GM12878 (cell line): ENCODE results near the gene MYOM1. TPM values are rescaled to one million over a fixed set of nuclear protein-coding genes. Genes with fewer than 3 reads are reported as not detected.

Experiments used
- ATAC-seq: fragments of 200-7000 bp; cut with Tn5 transposase; 3 replicates; pipeline ENCODE4 v1.9.1; 2020; ENCODE audit warnings: mild to moderate bottlenecking, moderate library complexity
- BruUV-seq: library from RNA; stranded (reverse); fragments of 400-500 nt; replicated peaks from 2 replicates; lab custom pipeline; 2021; lab: Mats Ljungman, UMichigan
- CTCF ChIA-PET: fragments of 300-600 bp; sonication (Branson Sonifier 250); formaldehyde crosslinking; extraction: SDS; loops from one replicate; lab custom pipeline; 2021; ENCODE audit warnings: inconsistent platforms; lab: Yijun Ruan, JAX
- POLR2A ChIA-PET: fragments of 350-600 bp; formaldehyde crosslinking; extraction: SDS; loops from one replicate; lab custom pipeline; 2021; ENCODE audit warnings: inconsistent platforms; lab: Charles Lee
- RAD21 ChIA-PET: fragments of 300-600 bp; sonication (Branson Sonifier 250); formaldehyde crosslinking; loops from one replicate; lab custom pipeline; 2023; ENCODE audit warnings: antibody characterized with exemption; ENCODE audit not compliant: unreplicated experiment; lab: Charles Lee
- SMC1A ChIA-PET: fragments of 300-600 bp; sonication (Branson Sonifier 250); formaldehyde crosslinking; loops from one replicate; lab custom pipeline; 2023; ENCODE audit not compliant: unreplicated experiment, uncharacterized antibody; lab: Charles Lee
- DNase-seq: peaks from one replicate; pipeline ENCODE4 v3.0.0-alpha.2; 2011; ENCODE audit warnings: low read depth, low spot score
- FAIRE-seq: peaks from 3 replicates; lab custom pipeline; 2011; peaks lifted over from hg19 to GRCh38; lab: Jason Lieb, UNC
- H2AFZ ChIP-seq: 2 replicates; pipeline ENCODE4 v1.6.0; 2011; ENCODE audit warnings: low read depth, low read length, control low read depth; ENCODE audit not compliant: control insufficient read depth
- H3K27ac ChIP-seq: 2 replicates; pipeline ENCODE4 v1.5.1; 2011; ENCODE audit warnings: control low read depth; ENCODE audit not compliant: control insufficient read depth, insufficient read depth
- H3K27me3 ChIP-seq, 2 experiments: replicated peaks in 1 of 2; 2 replicates each; pipeline versions ENCODE4 v1.6.0 to v1.6.1; 2011; ENCODE audit warnings: low read length in 1 of 2; ENCODE audit not compliant: control insufficient read depth in 2 of 2, insufficient read depth in 2 of 2
- H3K36me3 ChIP-seq, 2 experiments: 2 replicates each; pipeline ENCODE4 v1.5.1; 2011; ENCODE audit warnings: low read length in 1 of 2; ENCODE audit not compliant: control insufficient read depth in 2 of 2, insufficient read depth in 2 of 2
- H3K4me1 ChIP-seq: 2 replicates; pipeline ENCODE4 v1.6.1; 2011; ENCODE audit warnings: mild to moderate bottlenecking, low read length, moderate library complexity, mixed read lengths; ENCODE audit not compliant: control insufficient read depth, insufficient read depth
- H3K4me2 ChIP-seq: 2 replicates; pipeline ENCODE4 v1.6.0; 2011; ENCODE audit warnings: control low read depth; ENCODE audit not compliant: control insufficient read depth, insufficient read depth
- H3K4me3 ChIP-seq: fragments of 200-600 bp; sonication (generic); 2 replicates; pipeline ENCODE4 v1.5.1; 2016
- H3K79me2 ChIP-seq: 2 replicates; pipeline ENCODE4 v1.6.0; 2011; ENCODE audit warnings: low read length; ENCODE audit not compliant: control insufficient read depth, insufficient read depth
- H3K9ac ChIP-seq: 2 replicates; pipeline ENCODE4 v1.8.0; 2011; ENCODE audit warnings: low read length, control low read depth, mixed read lengths; ENCODE audit not compliant: control insufficient read depth, insufficient read depth
- H3K9me3 ChIP-seq: replicated peaks from 3 replicates; pipeline ENCODE4 v1.5.1; 2011; ENCODE audit warnings: mild to moderate bottlenecking, low read length; ENCODE audit not compliant: control insufficient read depth, insufficient read depth
- H4K20me1 ChIP-seq: 2 replicates; pipeline ENCODE4 v1.6.0; 2011; ENCODE audit not compliant: control insufficient read depth, insufficient read depth
- EP300 ChIP-seq, 2 experiments: fragments of 150-350 bp in 1 of 2; IDR thresholded peaks; 2 replicates each; pipeline ENCODE4 v1.6.1; 2011 to 2012; ENCODE audit warnings: low read depth in 2 of 2, low read length in 2 of 2, borderline replicate concordance in 1 of 2, improper control_type of control experiment in 1 of 2, inconsistent platforms in 1 of 2; ENCODE audit not compliant: control insufficient read depth in 1 of 2
- NFYA ChIP-seq: IDR thresholded peaks from 2 replicates; pipeline ENCODE4 v1.6.1; 2011; ENCODE audit warnings: low read depth, mild to moderate bottlenecking, low read length, improper control_type of control experiment, borderline replicate concordance
- SREBF2 ChIP-seq: IDR thresholded peaks from 2 replicates; pipeline ENCODE4 v1.6.1; 2012; ENCODE audit warnings: mild to moderate bottlenecking, low read length
- ZSCAN29 ChIP-seq: fragments of 450-650 bp; IDR thresholded peaks from 2 replicates; pipeline ENCODE4 v1.6.1; 2017; ENCODE audit warnings: mild to moderate bottlenecking, moderate library complexity
- in situ Hi-C: fragments of 300-500 bp; cut with MboI; formaldehyde crosslinking; loops from 9 replicates; pipeline ENCODE4 v1.14.3; 2018; ENCODE audit warnings: mixed read lengths
- intact Hi-C: fragments of 100-400 bp; cut with micrococcal nuclease; formaldehyde crosslinking; loops from one replicate; pipeline ENCODE4 v1.14.2; 2022; ENCODE audit not compliant: unreplicated experiment
- polyA plus RNA-seq, 11 experiments: library from polyadenylated mRNA; depleted of rRNA in 4 of 11; unstranded in 6 of 11; stranded (reverse) in 5 of 11; fragments of >200 nt; fragmentation: Nextera tagmentation in 4 of 11; fragmentation: Illumina TruSeq in 1 of 11; extraction: Ambion mirVana in 4 of 11; extraction: Trizol in 1 of 11; gene quantifications; 1 replicate in 1 of 11; 2 replicates in 10 of 11; pipeline versions ENCODE4 v1.2.1 to v1.2.3, GENCODE V29; 2011 to 2016; ENCODE audit warnings: inconsistent platforms in 2 of 11, missing spikeins in 2 of 11, low read depth in 1 of 11
- total RNA-seq, 4 experiments: library from RNA; depleted of rRNA in 3 of 4; stranded (reverse); fragments of >200 nt in 3 of 4; fragmentation: Illumina TruSeq in 1 of 4; extraction: Trizol in 1 of 4; gene quantifications; 2 replicates each; pipeline versions ENCODE4 v1.2.1 to v1.2.3, GENCODE V29; 2013 to 2021
- TF ChIP-seq, protein P1 (sequence below): fragments of 450-650 bp; conservative IDR thresholded peaks from 2 replicates; pipeline ENCODE4 v1.6.1; 2017; ENCODE audit warnings: mild to moderate bottlenecking, moderate library complexity
- TF ChIP-seq, protein P2 (sequence below): fragments of 450-650 bp; formaldehyde crosslinking; IDR thresholded peaks from 2 replicates; pipeline ENCODE4 v1.4.0; 2022; ENCODE audit warnings: mild to moderate bottlenecking, moderate library complexity
- TF ChIP-seq, protein P3 (sequence below): fragments of 450-650 bp; formaldehyde crosslinking; IDR thresholded peaks from 2 replicates; pipeline ENCODE4 v1.5.0; 2022; ENCODE audit warnings: mild to moderate bottlenecking, missing genetic modification characterization
- TF ChIP-seq, protein P4 (sequence below): fragments of 450-650 bp; IDR thresholded peaks from 2 replicates; pipeline ENCODE4 v1.6.1; 2018; ENCODE audit warnings: mild to moderate bottlenecking, low read depth, moderate library complexity; ENCODE audit not compliant: partially characterized antibody
- TF ChIP-seq, protein P5 (sequence below): fragments of 450-650 bp; IDR thresholded peaks from 2 replicates; pipeline ENCODE4 v1.6.1; 2017; ENCODE audit warnings: borderline replicate concordance

The MYOM1 gene
- total and polyA plus RNA-seq, 10 of the 15 experiments (the other 5 are each of a cell fraction or from before 2014, with no cell fraction given), result 0.06 to 1.0 (median 0.57) TPM

DNA sequence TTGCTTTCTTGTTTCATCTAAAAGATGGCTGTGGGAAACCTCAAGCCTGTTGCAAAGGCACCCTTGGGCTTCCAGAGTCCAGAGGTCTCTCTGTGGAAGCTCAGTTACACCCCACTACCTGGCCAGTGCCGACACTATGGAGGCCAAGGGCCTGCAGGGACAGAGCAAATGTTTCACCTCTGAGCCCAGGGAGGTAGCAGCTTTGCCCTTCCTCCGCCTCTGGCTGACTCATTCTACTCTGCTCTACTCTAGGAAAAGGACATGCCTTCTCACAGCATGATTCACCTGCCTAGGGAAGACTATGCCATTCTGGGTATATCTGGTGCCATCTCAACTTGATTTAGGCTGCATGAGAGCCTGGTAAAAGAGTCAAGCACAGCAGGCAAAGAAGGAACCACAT, 12.2 kb downstream of the MYOM1 start (continued):
- TF ChIP-seq, protein P1, sequence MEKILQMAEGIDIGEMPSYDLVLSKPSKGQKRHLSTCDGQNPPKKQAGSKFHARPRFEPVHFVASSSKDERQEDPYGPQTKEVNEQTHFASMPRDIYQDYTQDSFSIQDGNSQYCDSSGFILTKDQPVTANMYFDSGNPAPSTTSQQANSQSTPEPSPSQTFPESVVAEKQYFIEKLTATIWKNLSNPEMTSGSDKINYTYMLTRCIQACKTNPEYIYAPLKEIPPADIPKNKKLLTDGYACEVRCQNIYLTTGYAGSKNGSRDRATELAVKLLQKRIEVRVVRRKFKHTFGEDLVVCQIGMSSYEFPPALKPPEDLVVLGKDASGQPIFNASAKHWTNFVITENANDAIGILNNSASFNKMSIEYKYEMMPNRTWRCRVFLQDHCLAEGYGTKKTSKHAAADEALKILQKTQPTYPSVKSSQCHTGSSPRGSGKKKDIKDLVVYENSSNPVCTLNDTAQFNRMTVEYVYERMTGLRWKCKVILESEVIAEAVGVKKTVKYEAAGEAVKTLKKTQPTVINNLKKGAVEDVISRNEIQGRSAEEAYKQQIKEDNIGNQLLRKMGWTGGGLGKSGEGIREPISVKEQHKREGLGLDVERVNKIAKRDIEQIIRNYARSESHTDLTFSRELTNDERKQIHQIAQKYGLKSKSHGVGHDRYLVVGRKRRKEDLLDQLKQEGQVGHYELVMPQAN, result no peak
- TF ChIP-seq EP300 (IDR thresholded peaks at IDR 0.05; ENCODE audit: borderline replicate concordance in 1 of 2, control insufficient read depth in 1 of 2, low read depth in 2 of 2, low read length in 2 of 2), result no peak

DNA sequence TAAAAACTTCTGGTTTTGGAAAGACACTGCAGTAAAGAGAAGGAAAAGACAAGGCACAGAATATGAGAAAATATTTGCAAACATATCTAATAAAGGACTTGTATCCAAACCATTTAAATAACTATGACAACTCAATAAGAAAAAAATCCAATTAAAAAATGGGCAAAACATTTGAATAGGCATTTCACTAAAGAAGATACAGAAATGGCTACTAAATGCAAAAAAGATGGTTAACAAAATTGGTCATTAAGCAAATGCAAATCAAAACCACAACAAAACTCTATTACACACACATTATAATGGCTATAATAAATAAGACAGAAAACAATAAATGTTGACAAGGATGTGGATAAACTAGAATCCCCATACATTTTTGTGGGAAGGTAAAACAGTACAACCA, 14.5 kb downstream of the MYOM1 start:
- DNase-seq (no peak), FAIRE-seq (no peak), ATAC-seq (no peak)
- Histone ChIP-seq H3K4me3 (no peak overlapping the region), H3K36me3 (no peaks in the 10 kb centered on the region), H3K27me3 (no peaks in the 10 kb centered on the region), H3K79me2 (no peaks in the 10 kb centered on the region), H3K9me3 (no peaks in the 10 kb centered on the region; the same call in 2 of the 3 replicates), H4K20me1 (no peaks in the 10 kb centered on the region), H3K9ac (no peak overlapping the region), H3K4me2 (no peak overlapping the region), H2AFZ (no peak overlapping the region), H3K4me1 (no peaks in the 10 kb centered on the region), H3K27ac (no peak overlapping the region)
- SMC1A ChIA-PET, result no interaction called here
- RAD21 ChIA-PET, result no interaction called here
- in situ Hi-C loops (no loop called here), intact Hi-C loops (no loop called here)
- BruUV-seq, result no TSS peak
- TF ChIP-seq ZSCAN29 (no peak), SREBF2 (no peak), NFYA (no peak)
- TF ChIP-seq, protein P2, sequence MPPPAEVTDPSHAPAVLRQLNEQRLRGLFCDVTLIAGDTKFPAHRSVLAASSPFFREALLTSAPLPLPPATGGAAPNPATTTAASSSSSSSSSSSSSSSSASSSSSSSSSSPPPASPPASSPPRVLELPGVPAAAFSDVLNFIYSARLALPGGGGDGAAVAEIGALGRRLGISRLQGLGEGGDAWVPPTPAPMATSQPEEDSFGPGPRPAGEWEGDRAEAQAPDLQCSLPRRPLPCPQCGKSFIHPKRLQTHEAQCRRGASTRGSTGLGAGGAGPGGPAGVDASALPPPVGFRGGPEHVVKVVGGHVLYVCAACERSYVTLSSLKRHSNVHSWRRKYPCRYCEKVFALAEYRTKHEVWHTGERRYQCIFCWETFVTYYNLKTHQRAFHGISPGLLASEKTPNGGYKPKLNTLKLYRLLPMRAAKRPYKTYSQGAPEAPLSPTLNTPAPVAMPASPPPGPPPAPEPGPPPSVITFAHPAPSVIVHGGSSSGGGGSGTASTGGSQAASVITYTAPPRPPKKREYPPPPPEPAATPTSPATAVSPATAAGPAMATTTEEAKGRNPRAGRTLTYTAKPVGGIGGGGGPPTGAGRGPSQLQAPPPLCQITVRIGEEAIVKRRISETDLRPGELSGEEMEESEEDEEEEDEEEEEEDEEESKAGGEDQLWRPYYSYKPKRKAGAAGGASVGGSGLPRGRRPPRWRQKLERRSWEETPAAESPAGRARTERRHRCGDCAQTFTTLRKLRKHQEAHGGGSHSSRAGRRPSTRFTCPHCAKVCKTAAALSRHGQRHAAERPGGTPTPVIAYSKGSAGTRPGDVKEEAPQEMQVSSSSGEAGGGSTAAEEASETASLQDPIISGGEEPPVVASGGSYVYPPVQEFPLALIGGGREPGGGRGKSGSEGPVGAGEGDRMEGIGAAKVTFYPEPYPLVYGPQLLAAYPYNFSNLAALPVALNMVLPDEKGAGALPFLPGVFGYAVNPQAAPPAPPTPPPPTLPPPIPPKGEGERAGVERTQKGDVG (CRISPR knock-in tag), result no peak
- TF ChIP-seq, protein P3, sequence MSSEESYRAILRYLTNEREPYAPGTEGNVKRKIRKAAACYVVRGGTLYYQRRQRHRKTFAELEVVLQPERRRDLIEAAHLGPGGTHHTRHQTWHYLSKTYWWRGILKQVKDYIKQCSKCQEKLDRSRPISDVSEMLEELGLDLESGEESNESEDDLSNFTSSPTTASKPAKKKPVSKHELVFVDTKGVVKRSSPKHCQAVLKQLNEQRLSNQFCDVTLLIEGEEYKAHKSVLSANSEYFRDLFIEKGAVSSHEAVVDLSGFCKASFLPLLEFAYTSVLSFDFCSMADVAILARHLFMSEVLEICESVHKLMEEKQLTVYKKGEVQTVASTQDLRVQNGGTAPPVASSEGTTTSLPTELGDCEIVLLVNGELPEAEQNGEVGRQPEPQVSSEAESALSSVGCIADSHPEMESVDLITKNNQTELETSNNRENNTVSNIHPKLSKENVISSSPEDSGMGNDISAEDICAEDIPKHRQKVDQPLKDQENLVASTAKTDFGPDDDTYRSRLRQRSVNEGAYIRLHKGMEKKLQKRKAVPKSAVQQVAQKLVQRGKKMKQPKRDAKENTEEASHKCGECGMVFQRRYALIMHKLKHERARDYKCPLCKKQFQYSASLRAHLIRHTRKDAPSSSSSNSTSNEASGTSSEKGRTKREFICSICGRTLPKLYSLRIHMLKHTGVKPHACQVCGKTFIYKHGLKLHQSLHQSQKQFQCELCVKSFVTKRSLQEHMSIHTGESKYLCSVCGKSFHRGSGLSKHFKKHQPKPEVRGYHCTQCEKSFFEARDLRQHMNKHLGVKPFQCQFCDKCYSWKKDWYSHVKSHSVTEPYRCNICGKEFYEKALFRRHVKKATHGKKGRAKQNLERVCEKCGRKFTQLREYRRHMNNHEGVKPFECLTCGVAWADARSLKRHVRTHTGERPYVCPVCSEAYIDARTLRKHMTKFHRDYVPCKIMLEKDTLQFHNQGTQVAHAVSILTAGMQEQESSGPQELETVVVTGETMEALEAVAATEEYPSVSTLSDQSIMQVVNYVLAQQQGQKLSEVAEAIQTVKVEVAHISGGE (CRISPR knock-in tag), result no peak
- TF ChIP-seq, protein P4, sequence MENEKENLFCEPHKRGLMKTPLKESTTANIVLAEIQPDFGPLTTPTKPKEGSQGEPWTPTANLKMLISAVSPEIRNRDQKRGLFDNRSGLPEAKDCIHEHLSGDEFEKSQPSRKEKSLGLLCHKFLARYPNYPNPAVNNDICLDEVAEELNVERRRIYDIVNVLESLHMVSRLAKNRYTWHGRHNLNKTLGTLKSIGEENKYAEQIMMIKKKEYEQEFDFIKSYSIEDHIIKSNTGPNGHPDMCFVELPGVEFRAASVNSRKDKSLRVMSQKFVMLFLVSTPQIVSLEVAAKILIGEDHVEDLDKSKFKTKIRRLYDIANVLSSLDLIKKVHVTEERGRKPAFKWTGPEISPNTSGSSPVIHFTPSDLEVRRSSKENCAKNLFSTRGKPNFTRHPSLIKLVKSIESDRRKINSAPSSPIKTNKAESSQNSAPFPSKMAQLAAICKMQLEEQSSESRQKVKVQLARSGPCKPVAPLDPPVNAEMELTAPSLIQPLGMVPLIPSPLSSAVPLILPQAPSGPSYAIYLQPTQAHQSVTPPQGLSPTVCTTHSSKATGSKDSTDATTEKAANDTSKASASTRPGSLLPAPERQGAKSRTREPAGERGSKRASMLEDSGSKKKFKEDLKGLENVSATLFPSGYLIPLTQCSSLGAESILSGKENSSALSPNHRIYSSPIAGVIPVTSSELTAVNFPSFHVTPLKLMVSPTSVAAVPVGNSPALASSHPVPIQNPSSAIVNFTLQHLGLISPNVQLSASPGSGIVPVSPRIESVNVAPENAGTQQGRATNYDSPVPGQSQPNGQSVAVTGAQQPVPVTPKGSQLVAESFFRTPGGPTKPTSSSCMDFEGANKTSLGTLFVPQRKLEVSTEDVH, result no peak
- TF ChIP-seq, protein P5, sequence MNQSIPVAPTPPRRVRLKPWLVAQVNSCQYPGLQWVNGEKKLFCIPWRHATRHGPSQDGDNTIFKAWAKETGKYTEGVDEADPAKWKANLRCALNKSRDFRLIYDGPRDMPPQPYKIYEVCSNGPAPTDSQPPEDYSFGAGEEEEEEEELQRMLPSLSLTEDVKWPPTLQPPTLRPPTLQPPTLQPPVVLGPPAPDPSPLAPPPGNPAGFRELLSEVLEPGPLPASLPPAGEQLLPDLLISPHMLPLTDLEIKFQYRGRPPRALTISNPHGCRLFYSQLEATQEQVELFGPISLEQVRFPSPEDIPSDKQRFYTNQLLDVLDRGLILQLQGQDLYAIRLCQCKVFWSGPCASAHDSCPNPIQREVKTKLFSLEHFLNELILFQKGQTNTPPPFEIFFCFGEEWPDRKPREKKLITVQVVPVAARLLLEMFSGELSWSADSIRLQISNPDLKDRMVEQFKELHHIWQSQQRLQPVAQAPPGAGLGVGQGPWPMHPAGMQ, result no peak
- POLR2A ChIA-PET, result interaction anchor here (1.3 kb wide), 1 partner anchor 27 kb away, joined by 3 read pairs; no protein-coding TSS in a partner anchor
- CTCF ChIA-PET, result no interaction called here
